OCI-M1 (cell line): ENCODE data around the gene CLCN1.
A peak's percentile ranks its signal among the peaks of the same experiment; 100 is the strongest.
"Not testable (repeated sequence)": the region's sequence is repeated elsewhere in the genome, so short reads cannot be mapped to it uniquely, and the experiment has no call there.

Experiments
- DNase-seq: peaks from one replicate; lab custom pipeline; 2025; lab: John Stamatoyannopoulos, UW

CLCN1 gene

GRCh38 chr7:143315776-143316175, at the start of gene CLCN1:
Gene CLCN1, plus strand, starts transcription at chr7:143316111. Its CDS starts 102 bp downstream, at chr7:143316213.
- no peak for DNase-seq

GRCh38 chr7:143269251-143269650, 46.7 kb upstream of the CLCN1 start:
- peak; percentile 76 for DNase-seq

- DNase-seq: no peak
Measured at GRCh38 chr7:143271240-143271639, 44.7 kb upstream of the CLCN1 start.

- DNase-seq: no peak
Measured at GRCh38 chr7:143272871-143273270, 43.0 kb upstream of the CLCN1 start.

- no peak for DNase-seq
Measured at GRCh38 chr7:143279186-143280098, 36.5 kb upstream of the CLCN1 start.

GRCh38 chr7:143280160-143280559, 35.8 kb upstream of the CLCN1 start:
- DNase-seq: no peak

- DNase-seq: no peak
Measured at GRCh38 chr7:143280566-143280965, 35.3 kb upstream of the CLCN1 start.

GRCh38 chr7:143281529-143281928, 34.4 kb upstream of the CLCN1 start:
- DNase-seq: no peak

GRCh38 chr7:143282124-143282523, 33.8 kb upstream of the CLCN1 start:
- DNase-seq: no peak

GRCh38 chr7:143283381-143283780, 32.5 kb upstream of the CLCN1 start:
- DNase-seq: no peak

- DNase-seq: no peak
Measured at GRCh38 chr7:143284591-143285469, 31.1 kb upstream of the CLCN1 start, which contains the start of gene TMEM139. Gene TMEM139, plus strand, starts transcription at chr7:143284958. Its CDS starts 1,000 bp downstream, at chr7:143285958.

GRCh38 chr7:143285470-143285778, 30.5 kb upstream of the CLCN1 start:
- no peak for DNase-seq

- no peak for DNase-seq
Measured at GRCh38 chr7:143285806-143286521, 29.9 kb upstream of the CLCN1 start.

GRCh38 chr7:143286522-143286890, 29.4 kb upstream of the CLCN1 start:
- no peak for DNase-seq

GRCh38 chr7:143287339-143287934, 28.5 kb upstream of the CLCN1 start:
- DNase-seq: no peak

GRCh38 chr7:143287935-143288826, 27.7 kb upstream of the CLCN1 start, which contains the start of gene CASP2:
Gene CASP2, plus strand, starts transcription at chr7:143288351. Its CDS starts 105 bp downstream, at chr7:143288456.
- peak; percentile 92 for DNase-seq

- peak; percentile 39 for DNase-seq
Measured at GRCh38 chr7:143288836-143289235, 27.1 kb upstream of the CLCN1 start.

- peak; percentile 23 for DNase-seq
Measured at GRCh38 chr7:143289421-143289820, 26.5 kb upstream of the CLCN1 start.

- DNase-seq: not testable (repeated sequence)
Measured at GRCh38 chr7:143289888-143290287, 26.0 kb upstream of the CLCN1 start.

GRCh38 chr7:143290293-143290692, 25.6 kb upstream of the CLCN1 start:
- DNase-seq: no peak

GRCh38 chr7:143292876-143293275, 23.0 kb upstream of the CLCN1 start:
- DNase-seq: no peak
